Fibroblast of lung (primary cell): ENCODE data around the gene SPHK1. TPM values are rescaled to one million over a fixed set of nuclear protein-coding genes. Genes with fewer than 3 reads are reported as not detected.
A peak's percentile ranks its signal among the peaks of the same experiment; 100 is the strongest.

Source experiments
- DNase-seq, 2 donors: peaks; one replicate each; pipeline versions ENCODE4 v3.0.0 to v3.0.0-alpha.2; 2010; ENCODE audit warnings: low read depth in 2 of 2
- H2AFZ ChIP-seq: 2 replicates; pipeline ENCODE4 v1.5.1; 2012; ENCODE audit warnings: low read length, control low read depth, inconsistent platforms
- H3K27ac ChIP-seq: 2 replicates; pipeline ENCODE4 v1.5.1; 2011; ENCODE audit warnings: low read length, control low read depth; ENCODE audit not compliant: insufficient read depth
- H3K27me3 ChIP-seq: 2 replicates; pipeline ENCODE4 v1.5.1; 2011; ENCODE audit warnings: mild to moderate bottlenecking, low read length; ENCODE audit not compliant: control insufficient read depth, insufficient read depth
- H3K36me3 ChIP-seq: 2 replicates; pipeline ENCODE4 v1.5.1; 2011; ENCODE audit warnings: low read length; ENCODE audit not compliant: control insufficient read depth, insufficient read depth
- H3K4me1 ChIP-seq: 2 replicates; pipeline ENCODE4 v1.5.1; 2011; ENCODE audit warnings: low read length; ENCODE audit not compliant: control insufficient read depth, insufficient read depth; ENCODE audit errors: extremely low read depth
- H3K4me2 ChIP-seq: 2 replicates; pipeline ENCODE4 v1.5.1; 2011; ENCODE audit warnings: low read length, control low read depth; ENCODE audit not compliant: insufficient read depth; ENCODE audit errors: extremely low read depth
- H3K4me3 ChIP-seq, 4 experiments: fragments of 200-600 bp in 1 of 4; sonication (generic) in 1 of 4; replicated peaks in 1 of 4; 2 replicates each; pipeline ENCODE4 v1.5.1; 2011 to 2016; ENCODE audit warnings: low read length in 4 of 4, low read depth in 3 of 4, mild to moderate bottlenecking in 3 of 4, control low read depth in 2 of 4, inconsistent platforms in 1 of 4, mixed read lengths in 1 of 4; ENCODE audit not compliant: insufficient read depth in 1 of 4; ENCODE audit errors: control extremely low read depth in 1 of 4
- H3K79me2 ChIP-seq: 2 replicates; pipeline ENCODE4 v1.5.1; 2012; ENCODE audit warnings: mild to moderate bottlenecking, low read length, inconsistent platforms; ENCODE audit not compliant: control insufficient read depth, insufficient read depth
- H3K9ac ChIP-seq: 2 replicates; pipeline ENCODE4 v1.5.1; 2011; ENCODE audit warnings: mild to moderate bottlenecking, low read length, control low read depth; ENCODE audit not compliant: insufficient read depth
- H3K9me3 ChIP-seq: 2 replicates; pipeline ENCODE4 v1.5.1; 2012; ENCODE audit warnings: low read depth, low read length; ENCODE audit not compliant: control insufficient read depth, insufficient read depth
- H4K20me1 ChIP-seq: 2 replicates; pipeline ENCODE4 v1.5.1; 2011; ENCODE audit warnings: low read length; ENCODE audit not compliant: control insufficient read depth, insufficient read depth; ENCODE audit errors: extremely low read depth
- CTCF ChIP-seq, 2 donors: IDR thresholded peaks in 1 of 2; conservative IDR thresholded peaks in 1 of 2; 1 replicate in 1 of 2; 2 replicates in 1 of 2; pipeline ENCODE4 v1.5.1; 2011 to 2012; ENCODE audit warnings: low read length in 2 of 2, control low read depth in 1 of 2, inconsistent platforms in 1 of 2, low read depth in 1 of 2, mild to moderate bottlenecking in 1 of 2
- EZH2 ChIP-seq: IDR thresholded peaks from 2 replicates; pipeline ENCODE4 v1.5.1; 2012; ENCODE audit warnings: low read length, control low read depth, mild to moderate bottlenecking; ENCODE audit errors: missing control alignments
- polyA plus RNA-seq, 2 donors: library from polyadenylated mRNA; depleted of rRNA in 1 of 2; stranded (reverse) in 1 of 2; unstranded in 1 of 2; fragments of >200 nt; gene quantifications; 2 replicates each; pipeline ENCODE4 v1.2.1, GENCODE V29; 2011 to 2012; ENCODE audit warnings: missing spikeins in 1 of 2
- total RNA-seq: library from RNA; depleted of rRNA; stranded (reverse); fragments of >200 nt; gene quantifications from 2 replicates; pipeline ENCODE4 v1.2.1, GENCODE V29; 2014

The SPHK1 gene
- total and polyA plus RNA-seq, 2 donors (not counting 1 experiment from before 2014, with no cell fraction given) = 5.0 to 9.4 TPM

DNA sequence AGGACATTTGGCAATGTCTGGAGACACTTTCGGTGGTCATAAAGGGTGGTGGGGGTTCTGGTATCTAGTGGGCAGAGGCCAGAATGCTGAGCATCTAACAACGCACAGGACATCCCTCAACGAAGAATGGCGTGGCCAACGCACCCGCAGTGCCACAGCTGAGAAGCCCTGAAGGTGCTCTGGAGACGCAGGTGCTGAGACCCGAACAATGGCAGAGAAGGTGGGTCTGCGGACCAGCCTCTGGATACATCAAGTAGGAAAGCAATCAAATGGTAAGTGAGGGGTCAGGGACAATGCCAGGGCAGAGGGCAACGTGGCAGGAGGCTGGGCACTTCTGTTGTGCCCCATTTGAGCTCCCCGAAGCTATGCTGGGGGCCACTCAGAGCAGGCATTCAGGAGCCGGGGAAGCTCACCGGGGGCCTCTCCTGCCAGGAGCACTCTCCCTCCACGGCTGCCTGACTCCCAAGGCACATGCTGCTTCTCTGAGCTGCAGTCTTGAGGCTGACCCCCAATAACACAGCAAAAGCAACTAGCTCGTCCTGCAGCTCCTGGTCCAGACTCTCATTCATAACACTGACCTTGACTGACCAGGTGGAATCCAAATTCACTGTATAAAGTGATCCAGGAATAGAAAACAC lies 26.0 kb downstream of the SPHK1 start:
- no peak overlapping the region for H3K27ac ChIP-seq
- no peak overlapping the region for H2AFZ ChIP-seq
- DNase-seq = no peak
- no peak overlapping the region for H3K4me2 ChIP-seq
- TF ChIP-seq CTCF (conservative IDR thresholded peaks at IDR 0.05 in 1 of 2, IDR thresholded peaks at IDR 0.05 in 1 of 2; ENCODE audit: low read depth in 1 of 2, low read length in 2 of 2) (no peak), EZH2 (no peak)
- H3K9me3 ChIP-seq = no peaks in the 10 kb centered on the region
- H3K9ac ChIP-seq = no peak overlapping the region
- H3K79me2 ChIP-seq = peaks cover 3% of the 10 kb centered on the region
- H3K36me3 ChIP-seq = no peaks in the 10 kb centered on the region
- no peak overlapping the region for H3K4me3 ChIP-seq
- peaks cover 7% of the 10 kb centered on the region for H3K4me1 ChIP-seq
- no peaks in the 10 kb centered on the region for H4K20me1 ChIP-seq
- H3K27me3 ChIP-seq = no peaks in the 10 kb centered on the region

- no peak overlapping the region for H2AFZ ChIP-seq
- H4K20me1 ChIP-seq = no peaks in the 10 kb centered on the region
- peaks cover 7% of the 10 kb centered on the region for H3K4me1 ChIP-seq
- no peak for DNase-seq
- H3K36me3 ChIP-seq = no peaks in the 10 kb centered on the region
- no peak overlapping the region for H3K9ac ChIP-seq
- H3K27ac ChIP-seq = no peak overlapping the region
- H3K4me2 ChIP-seq = no peak overlapping the region
- TF ChIP-seq CTCF (conservative IDR thresholded peaks at IDR 0.05 in 1 of 2, IDR thresholded peaks at IDR 0.05 in 1 of 2; ENCODE audit: low read depth in 1 of 2, low read length in 2 of 2) (no peak), EZH2 (no peak)
- peaks cover 3% of the 10 kb centered on the region for H3K79me2 ChIP-seq
- no peaks in the 10 kb centered on the region for H3K27me3 ChIP-seq
- no peaks in the 10 kb centered on the region for H3K9me3 ChIP-seq
- H3K4me3 ChIP-seq = no peak overlapping the region
Observed at GRCh38 chr17:76411247-76411646, 26.8 kb downstream of the SPHK1 start.

DNA sequence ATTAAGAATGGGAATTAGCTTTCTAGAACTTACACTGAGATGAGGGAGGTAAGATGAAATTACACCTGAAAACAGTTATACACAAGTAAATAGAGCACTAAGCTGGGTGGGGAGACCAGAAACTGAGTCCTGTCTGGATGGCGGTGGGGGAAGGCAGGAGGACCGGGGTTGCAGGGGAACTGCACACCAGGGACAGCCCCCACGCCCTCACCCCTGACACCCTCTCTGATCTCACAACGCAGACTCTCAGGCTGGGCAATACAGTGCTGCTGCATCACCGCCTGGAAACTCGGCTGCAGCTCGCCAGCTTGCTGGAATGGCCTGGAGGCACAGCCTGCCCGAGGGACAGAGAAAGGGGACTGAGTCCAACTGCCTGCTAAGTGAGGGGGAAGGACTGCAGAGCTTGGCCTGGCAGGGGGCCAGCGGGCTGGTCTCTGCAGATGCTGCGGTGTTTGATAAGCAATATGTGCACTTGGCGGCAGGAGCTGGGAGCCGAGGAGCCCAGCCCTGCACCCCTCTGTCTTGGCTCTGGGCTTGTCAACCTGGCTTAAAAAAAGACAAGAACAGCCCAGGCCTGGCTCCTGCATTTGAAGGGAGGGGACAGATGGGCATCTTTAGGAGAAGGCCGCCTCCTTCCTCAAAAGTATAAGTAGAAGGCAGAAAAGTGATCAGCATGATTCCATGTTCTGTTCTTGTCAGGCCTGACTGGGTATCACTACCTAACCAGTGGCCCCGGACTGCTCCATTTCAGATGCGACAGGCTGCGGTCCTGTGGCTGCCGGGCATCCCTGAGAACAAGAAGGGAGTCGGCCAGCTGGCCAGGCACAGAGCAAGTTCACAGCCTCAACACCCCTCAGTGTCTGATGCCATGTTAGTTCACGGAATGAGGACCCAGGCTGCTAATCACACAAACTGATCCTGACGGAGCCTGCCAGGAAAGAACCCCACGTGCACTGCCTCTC lies 30.2 kb downstream of the SPHK1 start:
- Histone ChIP-seq H3K4me3 (no peak overlapping the region), H2AFZ (no peak overlapping the region), H3K36me3 (no peaks in the 10 kb centered on the region), H4K20me1 (no peaks in the 10 kb centered on the region), H3K9ac (no peak overlapping the region), H3K4me1 (peaks cover 7% of the 10 kb centered on the region), H3K9me3 (no peaks in the 10 kb centered on the region), H3K4me2 (peak overlapping the region; percentile 59), H3K27me3 (no peaks in the 10 kb centered on the region), H3K27ac (no peak overlapping the region), H3K79me2 (peaks cover 2% of the 10 kb centered on the region)
- DNase-seq = peak; percentile 62 to 77
- TF ChIP-seq CTCF (conservative IDR thresholded peaks at IDR 0.05 in 1 of 2, IDR thresholded peaks at IDR 0.05 in 1 of 2; ENCODE audit: low read depth in 1 of 2, low read length in 2 of 2) (no peak), EZH2 (no peak)
